Memory B cell (primary cell): ENCODE results near the gene RIMKLA.

Experiments used
- ATAC-seq: fragments of 150-1000 bp; cut with Tn5 transposase; 2 replicates; pipeline ENCODE4 v1.10.0; 2021; ENCODE audit warnings: low read depth, mild to moderate bottlenecking, moderate library complexity
- DNase-seq, 2 donors: peaks; one replicate each; pipeline ENCODE4 v3.0.0; 2022; ENCODE audit warnings: low spot score in 2 of 2
- H3K27ac Mint-ChIP-seq: one replicate; pipeline ENCODE4 v1.8.0; 2022; ENCODE audit warnings: mild to moderate bottlenecking, moderate library complexity, mixed read lengths
- H3K27me3 Mint-ChIP-seq: one replicate; pipeline ENCODE4 v1.8.0; 2022; ENCODE audit warnings: mixed read lengths
- H3K36me3 Mint-ChIP-seq: one replicate; pipeline ENCODE4 v1.8.0; 2022; ENCODE audit warnings: mild to moderate bottlenecking, mixed read lengths
- H3K4me1 Mint-ChIP-seq: one replicate; pipeline ENCODE4 v1.8.0; 2022; ENCODE audit warnings: mixed read lengths
- H3K4me3 Mint-ChIP-seq: one replicate; pipeline ENCODE4 v1.8.0; 2022; ENCODE audit warnings: mild to moderate bottlenecking, moderate library complexity, mixed read lengths
- H3K9me3 Mint-ChIP-seq: one replicate; pipeline ENCODE4 v1.8.0; 2022; ENCODE audit warnings: mixed read lengths

Gene RIMKLA

GRCh38 chr1:42359466-42359865 lies 21.1 kb upstream of the RIMKLA start:
- Mint-ChIP-seq H3K36me3 (no peaks in the 10 kb centered on the region), H3K4me3 (no peak overlapping the region), H3K4me1 (peaks cover 2% of the 10 kb centered on the region), H3K27ac (no peak overlapping the region), H3K9me3 (peaks cover 1% of the 10 kb centered on the region), H3K27me3 (peaks cover 9% of the 10 kb centered on the region)
- DNase-seq (no peak), ATAC-seq (no peak)

- no peak for ATAC-seq
- H3K27me3 Mint-ChIP-seq: peaks cover 16% of the 10 kb centered on the region
- no peak overlapping the region for H3K27ac Mint-ChIP-seq
- DNase-seq: no peak
- H3K4me3 Mint-ChIP-seq: no peak overlapping the region
- peaks cover 1% of the 10 kb centered on the region for H3K9me3 Mint-ChIP-seq
- peaks cover 2% of the 10 kb centered on the region for H3K4me1 Mint-ChIP-seq
- H3K36me3 Mint-ChIP-seq: no peaks in the 10 kb centered on the region
Measured at GRCh38 chr1:42364089-42364488, 16.5 kb upstream of the RIMKLA start.

- Mint-ChIP-seq H3K9me3 (peaks cover 1% of the 10 kb centered on the region), H3K36me3 (no peaks in the 10 kb centered on the region), H3K4me1 (peaks cover under 1% of the 10 kb centered on the region), H3K27me3 (peaks cover 13% of the 10 kb centered on the region), H3K27ac (no peak overlapping the region), H3K4me3 (no peak overlapping the region)
- ATAC-seq (no peak), DNase-seq (no peak)
Measured at GRCh38 chr1:42364542-42364941, 16.1 kb upstream of the RIMKLA start.

- H3K27ac Mint-ChIP-seq: no peak overlapping the region
- no peaks in the 10 kb centered on the region for H3K4me1 Mint-ChIP-seq
- no peak for DNase-seq
- H3K36me3 Mint-ChIP-seq: no peaks in the 10 kb centered on the region
- H3K9me3 Mint-ChIP-seq: peaks cover 1% of the 10 kb centered on the region
- H3K27me3 Mint-ChIP-seq: peaks cover 15% of the 10 kb centered on the region
- ATAC-seq: no peak
- H3K4me3 Mint-ChIP-seq: no peak overlapping the region
Measured at GRCh38 chr1:42365118-42365517, 15.5 kb upstream of the RIMKLA start.

- no peak for DNase-seq
- ATAC-seq: no peak
- Mint-ChIP-seq H3K27ac (no peak overlapping the region), H3K9me3 (no peaks in the 10 kb centered on the region), H3K27me3 (peaks cover 15% of the 10 kb centered on the region), H3K4me3 (no peak overlapping the region), H3K36me3 (no peaks in the 10 kb centered on the region), H3K4me1 (no peaks in the 10 kb centered on the region)
Measured at GRCh38 chr1:42368096-42368795, 12.3 kb upstream of the RIMKLA start.

- ATAC-seq: no peak
- Mint-ChIP-seq H3K27ac (no peak overlapping the region), H3K4me3 (no peak overlapping the region), H3K4me1 (no peaks in the 10 kb centered on the region), H3K27me3 (peaks cover 18% of the 10 kb centered on the region), H3K9me3 (no peaks in the 10 kb centered on the region), H3K36me3 (no peaks in the 10 kb centered on the region)
- no peak for DNase-seq
Measured at GRCh38 chr1:42369471-42369870, 11.1 kb upstream of the RIMKLA start.

GRCh38 chr1:42370876-42371549 lies 9.6 kb upstream of the RIMKLA start:
- Mint-ChIP-seq H3K9me3 (no peaks in the 10 kb centered on the region), H3K27me3 (peaks cover 18% of the 10 kb centered on the region), H3K4me3 (no peak overlapping the region), H3K36me3 (no peaks in the 10 kb centered on the region), H3K4me1 (no peaks in the 10 kb centered on the region), H3K27ac (no peak overlapping the region)
- DNase-seq: no peak
- no peak for ATAC-seq

- no peaks in the 10 kb centered on the region for H3K9me3 Mint-ChIP-seq
- DNase-seq (no peak), ATAC-seq (no peak)
- no peak overlapping the region for H3K27ac Mint-ChIP-seq
- peaks cover 17% of the 10 kb centered on the region for H3K27me3 Mint-ChIP-seq
- H3K4me3 Mint-ChIP-seq: no peak overlapping the region
- no peaks in the 10 kb centered on the region for H3K36me3 Mint-ChIP-seq
- H3K4me1 Mint-ChIP-seq: no peaks in the 10 kb centered on the region
Measured at GRCh38 chr1:42372796-42373195, 7.8 kb upstream of the RIMKLA start.

- peak in 1 of 2 donors; percentile 23 for DNase-seq
- Mint-ChIP-seq H3K27me3 (peaks cover 12% of the 10 kb centered on the region), H3K4me3 (peak overlapping the region; percentile 73), H3K36me3 (no peaks in the 10 kb centered on the region), H3K4me1 (peaks cover 3% of the 10 kb centered on the region), H3K9me3 (no peaks in the 10 kb centered on the region), H3K27ac (no peak overlapping the region)
- ATAC-seq: peak; percentile 17
Measured at GRCh38 chr1:42379794-42380585, 602 bp upstream of the RIMKLA start.

GRCh38 chr1:42381280-42381673 lies 685 bp downstream of the RIMKLA start:
- Mint-ChIP-seq H3K9me3 (no peaks in the 10 kb centered on the region), H3K27me3 (peaks cover 13% of the 10 kb centered on the region), H3K4me1 (peaks cover 3% of the 10 kb centered on the region), H3K36me3 (no peaks in the 10 kb centered on the region), H3K4me3 (peak overlapping the region; percentile 77), H3K27ac (no peak overlapping the region)
- no peak for ATAC-seq
- DNase-seq: no peak

- H3K4me3 Mint-ChIP-seq: no peak overlapping the region
- H3K4me1 Mint-ChIP-seq: no peaks in the 10 kb centered on the region
- peaks cover 8% of the 10 kb centered on the region for H3K27me3 Mint-ChIP-seq
- H3K9me3 Mint-ChIP-seq: no peaks in the 10 kb centered on the region
- no peak overlapping the region for H3K27ac Mint-ChIP-seq
- ATAC-seq (no peak), DNase-seq (no peak)
- H3K36me3 Mint-ChIP-seq: no peaks in the 10 kb centered on the region
Measured at GRCh38 chr1:42385283-42385682, 4.7 kb downstream of the RIMKLA start.

- ATAC-seq (no peak), DNase-seq (no peak)
- no peak overlapping the region for H3K4me3 Mint-ChIP-seq
- no peaks in the 10 kb centered on the region for H3K36me3 Mint-ChIP-seq
- H3K9me3 Mint-ChIP-seq: no peaks in the 10 kb centered on the region
- H3K27me3 Mint-ChIP-seq: peaks cover 8% of the 10 kb centered on the region
- no peak overlapping the region for H3K27ac Mint-ChIP-seq
- H3K4me1 Mint-ChIP-seq: no peaks in the 10 kb centered on the region
Measured at GRCh38 chr1:42386051-42386450, 5.5 kb downstream of the RIMKLA start.

GRCh38 chr1:42392255-42392654 lies 11.7 kb downstream of the RIMKLA start:
- no peak overlapping the region for H3K27ac Mint-ChIP-seq
- no peak overlapping the region for H3K4me3 Mint-ChIP-seq
- no peaks in the 10 kb centered on the region for H3K9me3 Mint-ChIP-seq
- H3K4me1 Mint-ChIP-seq: no peaks in the 10 kb centered on the region
- no peaks in the 10 kb centered on the region for H3K36me3 Mint-ChIP-seq
- ATAC-seq (no peak), DNase-seq (no peak)
- H3K27me3 Mint-ChIP-seq: peaks cover 5% of the 10 kb centered on the region
